GOT3 (cell line): ENCODE data around the gene RGMB.

Experiments used
- DNase-seq: peaks from one replicate; lab custom pipeline; 2025; ENCODE audit warnings: mixed read lengths; lab: John Stamatoyannopoulos, UW

Gene RGMB

DNA sequence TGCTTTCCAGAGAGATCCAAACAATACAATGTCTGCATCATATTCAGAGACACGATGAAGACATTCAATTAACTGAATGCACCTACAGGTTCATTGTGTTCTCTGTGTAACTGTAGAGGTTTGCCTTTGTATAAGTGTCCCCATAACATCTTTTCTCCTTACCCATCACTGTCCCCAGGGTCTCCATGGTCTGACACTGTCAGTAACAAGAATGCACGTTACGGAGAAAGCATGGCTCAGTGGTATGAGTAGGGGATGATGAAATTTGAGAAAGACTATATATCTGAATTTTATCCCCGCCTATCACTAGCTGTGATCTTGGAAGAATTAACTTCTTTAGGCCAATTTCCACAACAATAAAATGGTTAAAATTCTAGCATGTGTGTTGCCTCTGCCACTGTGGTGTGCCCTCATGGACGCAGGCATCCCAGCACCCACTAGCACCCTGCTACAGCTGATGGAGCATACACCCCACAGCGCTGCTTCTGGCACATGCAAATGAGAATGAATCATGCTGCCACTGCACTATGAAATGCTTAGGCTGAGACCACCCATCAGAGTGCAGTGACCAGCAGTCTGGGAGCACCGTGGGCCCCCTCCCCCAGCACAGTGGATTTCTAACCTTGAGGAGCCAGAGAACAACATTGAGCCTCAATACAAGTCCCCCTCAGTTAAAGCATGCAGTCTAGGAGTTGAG, 54.3 kb downstream of the RGMB start:
- DNase-seq = no peak

DNA sequence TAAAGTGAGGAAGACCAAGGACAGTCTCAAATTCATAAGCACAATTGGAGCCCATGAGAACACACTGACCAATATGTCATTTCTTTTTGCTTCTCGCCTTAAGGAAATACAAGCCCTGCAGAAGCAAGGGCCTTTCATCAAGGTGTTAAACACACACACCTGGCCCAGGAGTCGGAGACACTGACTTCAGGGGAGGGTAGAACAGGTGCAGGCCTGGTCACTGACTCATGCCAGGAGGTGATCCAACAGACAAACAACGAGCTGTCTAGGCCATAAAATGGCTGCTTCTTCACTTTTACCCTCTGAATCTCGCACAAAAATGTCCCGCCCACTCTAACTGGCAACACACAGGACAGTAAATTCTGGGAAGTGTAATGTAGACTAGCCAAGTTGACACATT, 62.7 kb downstream of the RGMB start:
- no peak for DNase-seq

DNA sequence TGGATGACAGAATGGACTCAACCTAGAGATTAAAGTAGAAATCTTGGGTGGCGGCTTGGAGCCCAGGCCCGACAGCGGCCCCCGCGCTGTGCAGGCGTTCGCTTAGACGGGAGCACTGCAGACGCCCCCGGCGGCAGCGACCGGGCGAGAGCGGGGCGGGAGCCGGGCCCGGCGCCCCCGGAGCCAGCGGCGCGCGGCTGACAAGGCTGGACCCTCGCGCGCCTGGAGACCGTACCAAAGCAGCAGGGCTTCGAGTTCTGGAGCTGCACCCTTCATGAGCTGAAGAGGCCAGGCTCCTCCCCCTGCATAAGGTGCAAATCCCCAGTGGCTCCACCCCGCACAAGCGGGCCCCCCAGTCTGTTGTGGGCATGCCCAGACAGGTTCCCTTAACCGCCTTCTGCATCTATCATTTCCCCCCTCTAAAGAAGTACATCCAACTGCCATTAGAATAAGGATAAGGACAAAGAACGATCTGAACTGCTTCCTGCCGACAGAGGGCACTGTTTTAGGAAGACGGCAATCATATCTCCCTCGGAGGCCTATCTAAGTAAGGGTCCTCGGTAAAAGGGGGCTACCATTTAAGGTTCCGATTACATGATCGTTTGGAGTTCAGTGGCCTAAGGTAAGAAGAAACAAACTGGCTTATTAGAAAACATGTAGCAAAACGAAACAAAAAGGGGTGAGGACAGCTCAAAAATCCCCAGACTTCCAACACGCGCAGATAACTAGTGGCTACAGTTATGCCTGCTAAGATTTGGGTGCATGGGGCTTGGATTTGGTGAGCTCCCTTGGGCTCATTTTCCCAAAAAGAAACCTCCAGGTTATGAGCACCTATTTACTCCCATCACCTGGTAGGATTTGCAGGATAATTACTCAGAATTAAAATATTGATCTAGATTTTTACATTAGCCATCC, 66.3 kb downstream of the RGMB start:
- DNase-seq = no peak

DNA sequence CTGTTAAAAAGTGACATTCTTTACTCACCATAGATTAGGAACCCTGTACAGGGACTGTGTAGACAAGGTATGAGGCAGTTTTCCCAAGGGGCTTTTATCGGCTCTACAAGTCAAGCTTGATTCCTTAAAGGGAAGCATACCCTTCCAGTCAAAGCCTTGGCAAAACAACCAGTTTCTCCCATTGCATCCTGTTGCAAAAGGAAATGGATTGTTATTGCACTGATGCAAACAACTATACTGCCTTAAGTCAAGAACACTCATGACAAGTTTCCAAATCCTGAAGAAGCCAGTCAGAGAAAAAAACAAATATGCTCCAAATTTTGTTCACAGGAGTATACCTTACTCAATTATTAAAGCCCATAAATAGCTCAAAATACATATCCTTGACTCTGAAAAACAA, 67.5 kb downstream of the RGMB start:
- no peak for DNase-seq

DNA sequence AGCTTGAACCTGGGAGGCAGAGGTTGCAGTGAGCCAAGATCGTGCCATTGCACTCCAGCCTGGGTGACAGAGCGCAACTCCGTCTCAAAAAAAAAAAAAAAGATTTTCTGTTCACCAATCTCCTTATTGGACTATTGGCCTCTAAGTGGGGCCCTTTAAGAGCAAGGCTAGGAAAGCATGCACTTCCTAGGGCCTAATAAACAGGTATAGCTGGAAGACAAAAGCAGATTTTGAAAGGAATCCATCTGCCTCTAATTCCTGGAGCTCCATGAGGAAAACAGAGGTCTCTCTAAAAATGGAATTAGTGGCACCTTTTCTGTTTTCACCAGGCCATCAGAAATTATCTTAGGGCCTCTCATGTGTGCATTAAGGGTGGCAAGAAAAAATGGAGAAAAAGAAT, 70.0 kb downstream of the RGMB start:
- no peak for DNase-seq

DNA sequence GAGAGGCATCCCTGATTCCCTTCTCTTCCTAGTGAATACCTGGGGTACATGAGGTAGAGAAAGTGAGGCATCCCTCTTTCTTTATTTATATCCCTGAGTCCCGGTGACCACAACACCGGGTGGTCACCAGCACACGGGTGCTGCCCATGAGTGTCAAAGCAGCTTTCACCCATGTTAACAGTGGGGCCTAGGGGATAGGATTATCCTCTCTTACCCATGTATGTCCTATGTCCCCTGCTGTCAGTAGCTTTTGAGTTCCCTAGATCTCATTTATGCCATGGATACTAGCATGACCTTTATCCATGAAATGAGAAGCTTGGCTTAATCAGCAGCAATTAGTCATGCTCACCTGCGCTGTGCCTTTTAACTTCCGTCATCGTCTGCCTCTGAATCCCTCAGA, 71.4 kb downstream of the RGMB start:
- no peak for DNase-seq

DNA sequence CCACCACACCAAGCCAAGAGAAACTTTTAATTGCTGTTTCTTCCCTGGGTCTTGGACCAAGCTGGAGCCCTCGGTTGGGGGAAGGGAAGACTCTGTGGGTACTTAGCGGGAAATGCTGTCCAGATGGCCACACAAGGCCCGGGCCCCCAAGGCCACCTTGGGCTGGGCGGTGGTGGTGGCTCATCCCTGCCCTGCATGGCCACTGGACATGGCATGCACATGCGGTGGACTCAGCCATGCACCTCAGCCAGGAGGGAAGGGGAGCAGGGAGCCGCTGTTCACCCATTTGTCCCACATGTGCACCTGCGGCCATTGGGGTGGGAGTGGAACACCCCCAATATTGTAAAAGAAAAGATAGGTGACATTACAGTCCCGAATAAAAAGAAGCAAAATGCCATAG, 72.4 kb downstream of the RGMB start:
- no peak for DNase-seq
